K562 (cell line): ENCODE results near the gene CNOT10. TPM values are rescaled to one million over a fixed set of nuclear protein-coding genes. Genes with fewer than 3 reads are reported as not detected.

ENCODE experiments used
- BRCA1 ChIP-seq, 2 experiments: fragments of 450-650 bp in 1 of 2; sonication (generic) in 1 of 2; formaldehyde crosslinking in 1 of 2; IDR thresholded peaks; 2 replicates each; pipeline versions ENCODE4 v1.5.0 to v1.6.1; 2017 to 2020; ENCODE audit warnings: mild to moderate bottlenecking in 1 of 2, missing genetic modification reagents in 1 of 2
- DACH1 ChIP-seq: fragments of 450-650 bp; IDR thresholded peaks from 2 replicates; pipeline ENCODE4 v1.6.1; 2018; ENCODE audit not compliant: partially characterized antibody
- ESRRA ChIP-seq: fragments of 450-650 bp; IDR thresholded peaks from 2 replicates; pipeline ENCODE4 v1.6.1; 2014; ENCODE audit warnings: low read depth, mild to moderate bottlenecking, moderate library complexity, borderline replicate concordance
- HNRNPL ChIP-seq: fragments of 200-400 bp; formaldehyde crosslinking; IDR thresholded peaks from 2 replicates; pipeline ENCODE4 v1.6.1; 2017; ENCODE audit warnings: low read depth, mild to moderate bottlenecking, low read length
- JUND ChIP-seq, 2 experiments: IDR thresholded peaks; 2 replicates in 1 of 2; 3 replicates in 1 of 2; pipeline ENCODE4 v1.6.1; 2011; ENCODE audit warnings: borderline replicate concordance in 2 of 2, low read depth in 2 of 2, low read length in 2 of 2, improper control_type of control experiment in 1 of 2, missing biosample characterization in 1 of 2, missing genetic modification characterization in 1 of 2, missing genetic modification reagents in 1 of 2
- KDM2B ChIP-seq: fragments of 250-450 bp; sonication (Bioruptor Pico); IDR thresholded peaks from 2 replicates; pipeline ENCODE4 v1.8.0; 2021; ENCODE audit warnings: mild to moderate bottlenecking, moderate library complexity
- KLF13 ChIP-seq: fragments of 450-650 bp; IDR thresholded peaks from 2 replicates; pipeline ENCODE4 v1.6.1; 2016; ENCODE audit warnings: missing genetic modification characterization, low read depth, mild to moderate bottlenecking, missing compliant biosample characterization, moderate library complexity, borderline replicate concordance
- MTA3 ChIP-seq: fragments of 450-650 bp; formaldehyde crosslinking; IDR thresholded peaks from 2 replicates; pipeline ENCODE4 v1.6.1; 2017; ENCODE audit warnings: mild to moderate bottlenecking, borderline replicate concordance
- PHF20 ChIP-seq: fragments of 450-650 bp; IDR thresholded peaks from 2 replicates; pipeline ENCODE4 v1.6.1; 2018; ENCODE audit not compliant: partially characterized antibody
- POLR2B ChIP-seq: fragments of 450-650 bp; IDR thresholded peaks from 2 replicates; pipeline ENCODE4 v1.6.1; 2018; ENCODE audit warnings: low read depth; ENCODE audit not compliant: partially characterized antibody
- SIRT6 ChIP-seq: IDR thresholded peaks from one replicate; pipeline ENCODE4 v1.6.1; 2012; ENCODE audit warnings: low read depth, mild to moderate bottlenecking, control low read depth, inconsistent platforms, low read length, moderate library complexity
- SP2 ChIP-seq: IDR thresholded peaks from 2 replicates; pipeline ENCODE4 v1.6.1; 2011; ENCODE audit warnings: mild to moderate bottlenecking, low read depth, low read length, moderate library complexity; ENCODE audit not compliant: poor library complexity, severe bottlenecking; ENCODE audit errors: extremely low read depth
- SRSF1 ChIP-seq: fragments of 200-400 bp; formaldehyde crosslinking; IDR thresholded peaks from 2 replicates; pipeline ENCODE4 v1.6.1; 2017; ENCODE audit warnings: mild to moderate bottlenecking, low read depth, low read length, moderate library complexity
- SRSF9 ChIP-seq: fragments of 200-400 bp; formaldehyde crosslinking; IDR thresholded peaks from 2 replicates; pipeline ENCODE4 v1.6.1; 2017; ENCODE audit warnings: low read depth, low read length, borderline replicate concordance
- XRCC5 ChIP-seq: fragments of 200-400 bp; formaldehyde crosslinking; IDR thresholded peaks from 2 replicates; pipeline ENCODE4 v1.6.1; 2017; ENCODE audit warnings: low read depth, mild to moderate bottlenecking, low read length
- ZNF551 ChIP-seq: fragments of 250-450 bp; sonication (Bioruptor Pico); IDR thresholded peaks from 2 replicates; pipeline ENCODE4 v1.5.0; 2021; ENCODE audit warnings: mild to moderate bottlenecking, moderate library complexity
- polyA plus RNA-seq, 8 experiments: library from polyadenylated mRNA; depleted of rRNA in 4 of 8; stranded (reverse) in 5 of 8; unstranded in 3 of 8; fragments of >200 nt; fragmentation: Nextera tagmentation in 2 of 8; fragmentation: Illumina TruSeq in 1 of 8; extraction: Ambion mirVana in 2 of 8; extraction: Trizol in 1 of 8; gene quantifications; 2 replicates each; pipeline versions ENCODE4 v1.2.1 to v1.2.3, GENCODE V29; 2011 to 2014; ENCODE audit warnings: inconsistent platforms in 1 of 8, missing spikeins in 1 of 8
- total RNA-seq, 7 experiments: library from RNA; depleted of rRNA in 6 of 7; stranded (reverse); fragments of >200 nt in 6 of 7; fragmentation: Illumina TruSeq in 2 of 7; extraction: Trizol in 2 of 7; gene quantifications; 2 replicates each; pipeline versions ENCODE4 v1.2.1 to v1.2.3, GENCODE V29; 2011 to 2021; ENCODE audit warnings: low replicate concordance in 1 of 7
- TF ChIP-seq, protein P1 (sequence below): fragments of 450-650 bp; formaldehyde crosslinking; IDR thresholded peaks from 2 replicates; pipeline ENCODE4 v1.4.0; 2020; ENCODE audit warnings: mild to moderate bottlenecking, mixed read lengths
- TF ChIP-seq, protein P2 (sequence below): sonication (generic); formaldehyde crosslinking; IDR thresholded peaks from 2 replicates; pipeline ENCODE4 v1.8.0; 2022; ENCODE audit warnings: mild to moderate bottlenecking, missing genetic modification reagents
- TF ChIP-seq, protein P3 (sequence below): IDR thresholded peaks from 2 replicates; pipeline ENCODE4 v1.6.1; 2011; ENCODE audit warnings: borderline replicate concordance, low read depth, mild to moderate bottlenecking, moderate library complexity, low read length; ENCODE audit not compliant: insufficient read depth, poor library complexity, severe bottlenecking
- TF ChIP-seq, protein P4 (sequence below): sonication (generic); formaldehyde crosslinking; IDR thresholded peaks from 2 replicates; pipeline ENCODE4 v1.4.0; 2020; ENCODE audit warnings: mild to moderate bottlenecking, missing genetic modification reagents

CNOT10 gene
- total and polyA plus RNA-seq, 9 of the 15 experiments (the other 6 are each of a cell fraction or from before 2014, with no cell fraction given) = 35.7 to 114 (median 81.9) TPM

DNA sequence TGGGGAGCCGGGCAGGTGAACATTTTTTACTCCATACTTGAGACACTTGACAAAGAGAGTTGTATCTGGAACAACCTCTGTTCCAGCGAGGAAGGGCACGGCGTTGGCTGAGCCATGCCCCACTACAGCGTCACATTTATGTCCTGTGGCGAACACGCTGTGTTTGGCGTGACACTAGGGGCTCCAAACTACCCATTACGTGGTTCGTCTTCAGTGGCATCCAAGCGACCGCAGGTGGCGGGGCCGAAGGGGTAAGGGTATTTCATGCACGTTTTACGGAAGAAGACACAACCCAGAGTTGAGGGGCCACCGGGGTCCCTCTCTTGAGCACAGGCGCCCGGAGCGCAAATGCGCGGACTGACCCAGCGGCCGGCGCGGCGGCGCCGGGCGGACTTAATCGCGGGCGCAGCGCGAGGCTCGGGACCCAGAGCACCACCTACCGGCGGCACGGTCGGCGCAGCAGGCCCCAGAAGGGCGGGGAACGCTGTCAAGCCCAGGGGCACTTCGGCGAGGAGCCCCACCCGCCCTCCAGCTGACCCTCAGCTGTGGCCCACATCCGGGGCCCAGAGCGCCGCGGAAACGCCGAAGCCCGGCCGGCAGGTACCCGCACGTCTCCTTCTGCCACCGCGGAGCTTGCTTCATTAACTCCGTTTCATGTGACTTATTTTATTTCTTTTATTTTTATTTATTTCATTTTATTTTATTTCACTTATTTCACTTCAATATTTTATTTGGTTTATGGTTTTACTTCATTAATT is 96.4 kb downstream of the CNOT10 start (continued):
- peak; percentile 32; the same call in 1 of the 2 replicates for TF ChIP-seq KLF13 (tag)
- peak; percentile 88 for TF ChIP-seq MTA3
- TF ChIP-seq, protein P1, sequence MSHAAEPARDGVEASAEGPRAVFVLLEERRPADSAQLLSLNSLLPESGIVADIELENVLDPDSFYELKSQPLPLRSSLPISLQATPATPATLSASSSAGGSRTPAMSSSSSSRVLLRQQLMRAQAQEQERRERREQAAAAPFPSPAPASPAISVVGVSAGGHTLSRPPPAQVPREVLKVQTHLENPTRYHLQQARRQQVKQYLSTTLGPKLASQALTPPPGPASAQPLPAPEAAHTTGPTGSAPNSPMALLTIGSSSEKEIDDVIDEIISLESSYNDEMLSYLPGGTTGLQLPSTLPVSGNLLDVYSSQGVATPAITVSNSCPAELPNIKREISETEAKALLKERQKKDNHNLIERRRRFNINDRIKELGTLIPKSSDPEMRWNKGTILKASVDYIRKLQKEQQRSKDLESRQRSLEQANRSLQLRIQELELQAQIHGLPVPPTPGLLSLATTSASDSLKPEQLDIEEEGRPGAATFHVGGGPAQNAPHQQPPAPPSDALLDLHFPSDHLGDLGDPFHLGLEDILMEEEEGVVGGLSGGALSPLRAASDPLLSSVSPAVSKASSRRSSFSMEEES (CRISPR knock-in tag) = no peak
- TF ChIP-seq, protein P2, sequence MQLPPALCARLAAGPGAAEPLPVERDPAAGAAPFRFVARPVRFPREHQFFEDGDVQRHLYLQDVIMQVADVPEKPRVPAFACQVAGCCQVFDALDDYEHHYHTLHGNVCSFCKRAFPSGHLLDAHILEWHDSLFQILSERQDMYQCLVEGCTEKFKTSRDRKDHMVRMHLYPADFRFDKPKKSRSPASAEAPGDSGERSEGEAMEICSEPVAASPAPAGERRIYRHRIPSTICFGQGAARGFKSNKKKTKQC (CRISPR knock-in tag) = 0 out of 2 replicates have a peak, but pooled peaks have one; percentile 20
- peak; percentile 96 for TF ChIP-seq KDM2B
- peak; percentile 93 for TF ChIP-seq XRCC5
- no peak for TF ChIP-seq SP2
- TF ChIP-seq ZNF551 (CRISPR knock-in tag) = no peak
- peak; percentile 84; the same call in 1 of the 2 replicates for TF ChIP-seq HNRNPL
- TF ChIP-seq, protein P3, sequence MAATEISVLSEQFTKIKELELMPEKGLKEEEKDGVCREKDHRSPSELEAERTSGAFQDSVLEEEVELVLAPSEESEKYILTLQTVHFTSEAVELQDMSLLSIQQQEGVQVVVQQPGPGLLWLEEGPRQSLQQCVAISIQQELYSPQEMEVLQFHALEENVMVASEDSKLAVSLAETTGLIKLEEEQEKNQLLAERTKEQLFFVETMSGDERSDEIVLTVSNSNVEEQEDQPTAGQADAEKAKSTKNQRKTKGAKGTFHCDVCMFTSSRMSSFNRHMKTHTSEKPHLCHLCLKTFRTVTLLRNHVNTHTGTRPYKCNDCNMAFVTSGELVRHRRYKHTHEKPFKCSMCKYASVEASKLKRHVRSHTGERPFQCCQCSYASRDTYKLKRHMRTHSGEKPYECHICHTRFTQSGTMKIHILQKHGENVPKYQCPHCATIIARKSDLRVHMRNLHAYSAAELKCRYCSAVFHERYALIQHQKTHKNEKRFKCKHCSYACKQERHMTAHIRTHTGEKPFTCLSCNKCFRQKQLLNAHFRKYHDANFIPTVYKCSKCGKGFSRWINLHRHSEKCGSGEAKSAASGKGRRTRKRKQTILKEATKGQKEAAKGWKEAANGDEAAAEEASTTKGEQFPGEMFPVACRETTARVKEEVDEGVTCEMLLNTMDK = peak; percentile 81
- TF ChIP-seq PHF20 = peak; percentile 46
- no peak for TF ChIP-seq SIRT6
- TF ChIP-seq SRSF1 = no peak
- peak; percentile 95 for TF ChIP-seq DACH1
- TF ChIP-seq, protein P4, sequence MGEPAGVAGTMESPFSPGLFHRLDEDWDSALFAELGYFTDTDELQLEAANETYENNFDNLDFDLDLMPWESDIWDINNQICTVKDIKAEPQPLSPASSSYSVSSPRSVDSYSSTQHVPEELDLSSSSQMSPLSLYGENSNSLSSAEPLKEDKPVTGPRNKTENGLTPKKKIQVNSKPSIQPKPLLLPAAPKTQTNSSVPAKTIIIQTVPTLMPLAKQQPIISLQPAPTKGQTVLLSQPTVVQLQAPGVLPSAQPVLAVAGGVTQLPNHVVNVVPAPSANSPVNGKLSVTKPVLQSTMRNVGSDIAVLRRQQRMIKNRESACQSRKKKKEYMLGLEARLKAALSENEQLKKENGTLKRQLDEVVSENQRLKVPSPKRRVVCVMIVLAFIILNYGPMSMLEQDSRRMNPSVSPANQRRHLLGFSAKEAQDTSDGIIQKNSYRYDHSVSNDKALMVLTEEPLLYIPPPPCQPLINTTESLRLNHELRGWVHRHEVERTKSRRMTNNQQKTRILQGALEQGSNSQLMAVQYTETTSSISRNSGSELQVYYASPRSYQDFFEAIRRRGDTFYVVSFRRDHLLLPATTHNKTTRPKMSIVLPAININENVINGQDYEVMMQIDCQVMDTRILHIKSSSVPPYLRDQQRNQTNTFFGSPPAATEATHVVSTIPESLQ (CRISPR knock-in tag) = peak; percentile 73; the same call in 1 of the 2 replicates
- TF ChIP-seq BRCA1 (IDR thresholded peaks at IDR 0.05) = no peak
- TF ChIP-seq BRCA1 (CRISPR knock-in tag; IDR thresholded peaks at IDR 0.05) = no peak
- TF ChIP-seq JUND (IDR thresholded peaks at IDR 0.05; ENCODE audit: borderline replicate concordance, low read depth, low read length) = peak; percentile 49; the same call in 1 of the 2 replicates
- TF ChIP-seq JUND (tag; IDR thresholded peaks at IDR 0.05; ENCODE audit: borderline replicate concordance, low read depth, low read length) = no peak
- TF ChIP-seq ESRRA = peak; percentile 34
- peak; percentile 37 for TF ChIP-seq POLR2B
- no peak for TF ChIP-seq SRSF9
